Muscle layer of colon (tissue), 2 donors: ENCODE results near the gene PRAMEF13.
"Not testable (repeated sequence)": the region's sequence is repeated elsewhere in the genome, so short reads cannot be mapped to it uniquely, and the experiment has no call there.

Experiments used
- H3K27ac ChIP-seq: one replicate; pipeline ENCODE4 v1.7.0; 2013; ENCODE audit warnings: low read depth, mild to moderate bottlenecking, low read length, moderate library complexity
- H3K27me3 ChIP-seq, 2 donors: one replicate each; pipeline ENCODE4 v1.7.0; 2013; ENCODE audit warnings: low read length in 2 of 2, mild to moderate bottlenecking in 2 of 2; ENCODE audit not compliant: insufficient read depth in 2 of 2, control insufficient read depth in 1 of 2
- H3K36me3 ChIP-seq: one replicate; pipeline ENCODE4 v1.7.0; 2013; ENCODE audit warnings: mild to moderate bottlenecking, low read length; ENCODE audit not compliant: insufficient read depth
- H3K4me1 ChIP-seq: one replicate; pipeline ENCODE4 v1.7.0; 2013; ENCODE audit warnings: mild to moderate bottlenecking, low read length; ENCODE audit not compliant: insufficient read depth
- H3K4me3 ChIP-seq, 2 donors: one replicate each; pipeline ENCODE4 v1.7.0; 2013; ENCODE audit warnings: low read length in 2 of 2, low read depth in 1 of 2, mild to moderate bottlenecking in 1 of 2, moderate library complexity in 1 of 2
- H3K9ac ChIP-seq: one replicate; pipeline ENCODE4 v1.7.0; 2013; ENCODE audit warnings: low read length
- H3K9me3 ChIP-seq: one replicate; pipeline ENCODE4 v1.7.0; 2013; ENCODE audit warnings: mild to moderate bottlenecking, low read length
- donor health status: abdominal sarcoma.
- donor health status: Adenocarcinoma of cecum.

PRAMEF13 gene

GRCh38 chr1:13201309-13201708 lies at the start of gene PRAMEF13:
Gene PRAMEF13, minus strand, starts transcription at chr1:13201409. Its CDS starts 1,820 bp downstream, at chr1:13199589.
- H3K4me1 ChIP-seq, H3K36me3 ChIP-seq, H3K9me3 ChIP-seq, H3K27me3 ChIP-seq, H3K27ac ChIP-seq, H3K4me3 ChIP-seq, H3K9ac ChIP-seq: not testable (repeated sequence)

- not testable (repeated sequence) for H3K27ac ChIP-seq, H3K4me1 ChIP-seq, H3K36me3 ChIP-seq, H3K4me3 ChIP-seq, H3K27me3 ChIP-seq, H3K9me3 ChIP-seq, H3K9ac ChIP-seq
Measured at GRCh38 chr1:13247122-13247521, 45.9 kb upstream of the PRAMEF13 start.

GRCh38 chr1:13246554-13246871 lies 45.3 kb upstream of the PRAMEF13 start:
- not testable (repeated sequence) for H3K27me3 ChIP-seq, H3K4me1 ChIP-seq, H3K9me3 ChIP-seq, H3K27ac ChIP-seq, H3K36me3 ChIP-seq, H3K4me3 ChIP-seq, H3K9ac ChIP-seq

GRCh38 chr1:13245841-13246553 lies 44.8 kb upstream of the PRAMEF13 start:
- H3K27ac ChIP-seq, H3K4me1 ChIP-seq, H3K27me3 ChIP-seq, H3K36me3 ChIP-seq, H3K4me3 ChIP-seq, H3K9ac ChIP-seq, H3K9me3 ChIP-seq: not testable (repeated sequence)

- not testable (repeated sequence) for H3K9ac ChIP-seq, H3K9me3 ChIP-seq, H3K4me3 ChIP-seq, H3K27me3 ChIP-seq, H3K4me1 ChIP-seq, H3K27ac ChIP-seq, H3K36me3 ChIP-seq
Measured at GRCh38 chr1:13243536-13244263, 42.5 kb upstream of the PRAMEF13 start.

- H3K4me3 ChIP-seq, H3K4me1 ChIP-seq, H3K27ac ChIP-seq, H3K27me3 ChIP-seq, H3K36me3 ChIP-seq, H3K9ac ChIP-seq, H3K9me3 ChIP-seq: not testable (repeated sequence)
Measured at GRCh38 chr1:13239633-13240032, 38.4 kb upstream of the PRAMEF13 start.

- H3K4me3 ChIP-seq, H3K4me1 ChIP-seq, H3K27me3 ChIP-seq, H3K9me3 ChIP-seq, H3K9ac ChIP-seq, H3K27ac ChIP-seq, H3K36me3 ChIP-seq: not testable (repeated sequence)
Measured at GRCh38 chr1:13237572-13237971, 36.4 kb upstream of the PRAMEF13 start.

- not testable (repeated sequence) for H3K27me3 ChIP-seq, H3K9me3 ChIP-seq, H3K27ac ChIP-seq, H3K4me3 ChIP-seq, H3K9ac ChIP-seq, H3K4me1 ChIP-seq, H3K36me3 ChIP-seq
Measured at GRCh38 chr1:13234057-13234456, 32.8 kb upstream of the PRAMEF13 start.

GRCh38 chr1:13232056-13232455 lies 30.8 kb upstream of the PRAMEF13 start:
- H3K36me3 ChIP-seq, H3K4me3 ChIP-seq: not testable (repeated sequence)

GRCh38 chr1:13231061-13231750 lies 30.0 kb upstream of the PRAMEF13 start:
- not testable (repeated sequence) for H3K36me3 ChIP-seq, H3K27me3 ChIP-seq, H3K27ac ChIP-seq, H3K9me3 ChIP-seq, H3K9ac ChIP-seq, H3K4me3 ChIP-seq, H3K4me1 ChIP-seq

More at GRCh38 chr1:13232056-13232455, 30.8 kb upstream of the PRAMEF13 start:
- H3K27me3 ChIP-seq, H3K4me1 ChIP-seq, H3K27ac ChIP-seq, H3K9ac ChIP-seq, H3K9me3 ChIP-seq: not testable (repeated sequence)

GRCh38 chr1:13230601-13231000 lies 29.4 kb upstream of the PRAMEF13 start:
- H3K9ac ChIP-seq, H3K27me3 ChIP-seq, H3K4me3 ChIP-seq, H3K9me3 ChIP-seq, H3K27ac ChIP-seq, H3K36me3 ChIP-seq, H3K4me1 ChIP-seq: not testable (repeated sequence)

- not testable (repeated sequence) for H3K4me3 ChIP-seq, H3K4me1 ChIP-seq, H3K27ac ChIP-seq, H3K36me3 ChIP-seq, H3K9me3 ChIP-seq, H3K9ac ChIP-seq, H3K27me3 ChIP-seq
Measured at GRCh38 chr1:13230096-13230495, 28.9 kb upstream of the PRAMEF13 start.
